SK-N-SH treated with all-trans-retinoic acid at 6 μM for 48 hours (cell line): Measurements from ENCODE around the gene NCF2.

Experiments
- ATAC-seq: fragments of 200-7000 bp; cut with Tn5 transposase; 3 replicates; pipeline ENCODE4 v1.9.1; 2020; ENCODE audit warnings: mild to moderate bottlenecking, moderate library complexity
- ARNTL ChIP-seq: fragments of 450-650 bp; formaldehyde crosslinking; IDR thresholded peaks from 2 replicates; pipeline ENCODE4 v1.5.0; 2020; ENCODE audit warnings: low read depth, mild to moderate bottlenecking, moderate library complexity, borderline replicate concordance
- BACH2 ChIP-seq: fragments of 250-450 bp; sonication (Bioruptor Pico); IDR thresholded peaks from 2 replicates; pipeline ENCODE4 v1.9.0; 2021; ENCODE audit warnings: mild to moderate bottlenecking, borderline replicate concordance
- CSDC2 ChIP-seq: fragments of 250-450 bp; sonication (Bioruptor Pico); IDR thresholded peaks from 2 replicates; pipeline ENCODE4 v1.5.0; 2020; ENCODE audit warnings: mild to moderate bottlenecking, moderate library complexity
- ESRRG ChIP-seq: fragments of 250-450 bp; sonication (Bioruptor Pico); IDR thresholded peaks from 2 replicates; pipeline ENCODE4 v1.6.1; 2021; ENCODE audit warnings: mild to moderate bottlenecking
- GLIS3 ChIP-seq: fragments of 250-450 bp; sonication (Bioruptor Pico); IDR thresholded peaks from 2 replicates; pipeline ENCODE4 v1.5.0; 2020; ENCODE audit warnings: mild to moderate bottlenecking, moderate library complexity
- OSR1 ChIP-seq: fragments of 250-450 bp; sonication (Bioruptor Pico); IDR thresholded peaks from 2 replicates; pipeline ENCODE4 v1.8.0; 2022; ENCODE audit warnings: moderate library complexity, mild to moderate bottlenecking, inconsistent platforms
- PPARA ChIP-seq: fragments of 250-450 bp; sonication (Bioruptor Pico); IDR thresholded peaks from 2 replicates; pipeline ENCODE4 v1.5.0; 2020; ENCODE audit warnings: mild to moderate bottlenecking, borderline replicate concordance
- RARB ChIP-seq: fragments of 250-450 bp; sonication (Bioruptor Pico); IDR thresholded peaks from 2 replicates; pipeline ENCODE4 v1.8.0; 2021; ENCODE audit warnings: mild to moderate bottlenecking, moderate library complexity
- SNAI2 ChIP-seq: fragments of 250-450 bp; sonication (Bioruptor Pico); IDR thresholded peaks from 2 replicates; pipeline ENCODE4 v1.5.0; 2020; ENCODE audit warnings: mild to moderate bottlenecking, moderate library complexity
- TCF4 ChIP-seq: fragments of 250-450 bp; sonication (Bioruptor Pico); IDR thresholded peaks from 2 replicates; pipeline ENCODE4 v1.8.0; 2021; ENCODE audit warnings: mild to moderate bottlenecking, moderate library complexity, borderline replicate concordance
- TOX ChIP-seq: fragments of 250-450 bp; sonication (Bioruptor Pico); IDR thresholded peaks from 2 replicates; pipeline ENCODE4 v1.8.0; 2021; ENCODE audit warnings: mild to moderate bottlenecking, moderate library complexity, borderline replicate concordance
- ZC3H10 ChIP-seq: fragments of 250-450 bp; sonication (Bioruptor Pico); IDR thresholded peaks from 2 replicates; pipeline ENCODE4 v1.5.1; 2021; ENCODE audit warnings: mild to moderate bottlenecking, moderate library complexity
- ZFP30 ChIP-seq: fragments of 450-650 bp; formaldehyde crosslinking; IDR thresholded peaks from 2 replicates; pipeline ENCODE4 v1.5.0; 2022; ENCODE audit warnings: mild to moderate bottlenecking, moderate library complexity
- ZNF565 ChIP-seq: fragments of 450-650 bp; formaldehyde crosslinking; conservative IDR thresholded peaks from 2 replicates; pipeline ENCODE4 v1.5.0; 2020; ENCODE audit warnings: low read depth, mild to moderate bottlenecking, moderate library complexity
- ZNF70 ChIP-seq: fragments of 450-650 bp; formaldehyde crosslinking; IDR thresholded peaks from 2 replicates; pipeline ENCODE4 v1.5.0; 2020; ENCODE audit warnings: mild to moderate bottlenecking, moderate library complexity
- ZNF8 ChIP-seq: fragments of 450-650 bp; formaldehyde crosslinking; IDR thresholded peaks from 2 replicates; pipeline ENCODE4 v1.5.0; 2020; ENCODE audit warnings: mild to moderate bottlenecking, moderate library complexity
- TF ChIP-seq, protein P1 (sequence below): fragments of 250-450 bp; sonication (Bioruptor Pico); IDR thresholded peaks from 2 replicates; pipeline ENCODE4 v1.5.1; 2021; ENCODE audit warnings: mild to moderate bottlenecking, moderate library complexity
- TF ChIP-seq, protein P2 (sequence below): fragments of 250-450 bp; sonication (Bioruptor Pico); IDR thresholded peaks from 2 replicates; pipeline ENCODE4 v1.5.1; 2020; ENCODE audit warnings: low read depth, mild to moderate bottlenecking, moderate library complexity
- TF ChIP-seq, protein P3 (sequence below): fragments of 250-450 bp; sonication (Bioruptor Pico); IDR thresholded peaks from 2 replicates; pipeline ENCODE4 v1.8.0; 2021; ENCODE audit warnings: low read depth, mild to moderate bottlenecking, moderate library complexity, borderline replicate concordance

Gene NCF2

DNA sequence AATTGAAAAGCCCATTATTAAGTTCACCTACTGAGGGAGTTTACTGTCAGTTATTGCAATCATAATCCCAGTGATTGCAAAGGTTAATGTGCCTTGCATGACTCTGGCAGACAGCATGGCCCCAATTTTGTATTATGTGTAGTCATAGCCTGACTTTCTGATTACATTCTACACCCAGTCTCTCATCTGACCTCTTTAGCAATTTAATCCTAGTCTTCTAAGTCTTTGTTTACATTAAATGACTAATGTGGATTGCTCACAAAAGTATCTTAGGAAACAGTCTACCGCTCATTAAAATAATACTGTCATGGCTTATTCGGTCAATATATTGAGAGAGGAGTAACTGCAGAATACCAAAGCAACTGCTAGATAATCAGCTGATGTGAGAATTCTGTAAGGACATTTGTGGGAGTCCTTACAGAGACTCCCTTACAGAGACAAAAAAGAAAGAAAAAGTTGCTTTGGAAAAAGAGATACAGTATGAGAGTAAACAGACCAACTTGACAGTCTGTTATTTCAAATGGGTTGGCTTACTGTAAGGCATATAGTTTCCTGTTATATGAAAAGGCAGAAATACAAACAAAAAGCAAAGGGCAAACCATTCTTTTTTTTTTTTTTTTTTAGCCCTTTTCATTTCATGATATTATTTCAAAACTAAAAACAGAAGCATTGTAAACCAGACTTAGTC, 75.1 kb downstream of the NCF2 start:
- TF ChIP-seq, protein P1, sequence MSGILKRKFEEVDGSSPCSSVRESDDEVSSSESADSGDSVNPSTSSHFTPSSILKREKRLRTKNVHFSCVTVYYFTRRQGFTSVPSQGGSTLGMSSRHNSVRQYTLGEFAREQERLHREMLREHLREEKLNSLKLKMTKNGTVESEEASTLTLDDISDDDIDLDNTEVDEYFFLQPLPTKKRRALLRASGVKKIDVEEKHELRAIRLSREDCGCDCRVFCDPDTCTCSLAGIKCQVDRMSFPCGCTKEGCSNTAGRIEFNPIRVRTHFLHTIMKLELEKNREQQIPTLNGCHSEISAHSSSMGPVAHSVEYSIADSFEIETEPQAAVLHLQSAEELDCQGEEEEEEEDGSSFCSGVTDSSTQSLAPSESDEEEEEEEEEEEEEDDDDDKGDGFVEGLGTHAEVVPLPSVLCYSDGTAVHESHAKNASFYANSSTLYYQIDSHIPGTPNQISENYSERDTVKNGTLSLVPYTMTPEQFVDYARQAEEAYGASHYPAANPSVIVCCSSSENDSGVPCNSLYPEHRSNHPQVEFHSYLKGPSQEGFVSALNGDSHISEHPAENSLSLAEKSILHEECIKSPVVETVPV: no peak
- TF ChIP-seq CSDC2 (CRISPR knock-in tag) (no peak), ESRRG (CRISPR knock-in tag) (no peak), TOX (no peak), ZNF70 (CRISPR knock-in tag) (no peak), SNAI2 (no peak)
- peak; percentile 79 for ATAC-seq

DNA sequence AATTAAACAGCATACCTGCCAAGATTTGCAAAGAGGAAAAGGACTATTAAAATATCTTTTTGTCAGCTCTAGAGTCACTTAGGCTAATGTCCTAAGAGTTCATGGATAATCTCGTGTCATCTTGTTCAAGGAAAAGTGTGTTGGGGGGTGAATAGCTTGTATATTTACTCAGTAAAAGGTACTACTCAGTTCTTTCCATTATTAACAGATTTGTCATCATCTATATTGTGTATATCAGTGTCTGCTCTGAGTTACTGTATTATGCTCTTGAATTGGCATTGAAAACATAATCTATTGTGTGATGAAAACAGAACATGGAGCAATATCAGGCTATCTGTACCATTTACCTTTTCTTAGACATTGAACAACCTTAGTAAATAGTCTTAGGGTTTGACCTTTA, 76.0 kb downstream of the NCF2 start:
- no peak for TF ChIP-seq RARB (CRISPR knock-in tag)
- TF ChIP-seq ESRRG (CRISPR knock-in tag): no peak

DNA sequence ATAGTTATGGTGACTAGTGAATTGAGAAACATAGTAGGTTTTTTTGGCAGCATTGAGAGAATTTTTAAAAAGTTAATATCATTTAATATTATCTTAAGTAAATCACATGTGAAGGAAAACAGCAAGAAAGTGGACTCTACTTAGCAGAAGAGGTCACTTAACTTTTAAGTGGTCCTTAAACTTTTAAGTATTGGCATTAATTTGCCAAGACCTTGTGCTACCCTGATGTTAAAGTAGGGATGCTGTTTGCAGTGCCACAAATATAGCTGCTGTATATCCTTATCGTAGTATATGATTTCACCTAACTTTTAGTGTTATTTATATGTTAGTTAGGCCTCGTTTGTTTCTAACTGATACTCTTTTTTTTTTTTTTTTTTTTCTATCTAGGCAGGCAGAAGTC, 77.8 kb downstream of the NCF2 start:
- no peak for ATAC-seq
- TF ChIP-seq GLIS3 (CRISPR knock-in tag) (no peak), ZC3H10 (CRISPR knock-in tag) (no peak), PPARA (CRISPR knock-in tag) (no peak), ESRRG (CRISPR knock-in tag) (no peak), ARNTL (no peak), RARB (CRISPR knock-in tag) (no peak)
- TF ChIP-seq, protein P2, sequence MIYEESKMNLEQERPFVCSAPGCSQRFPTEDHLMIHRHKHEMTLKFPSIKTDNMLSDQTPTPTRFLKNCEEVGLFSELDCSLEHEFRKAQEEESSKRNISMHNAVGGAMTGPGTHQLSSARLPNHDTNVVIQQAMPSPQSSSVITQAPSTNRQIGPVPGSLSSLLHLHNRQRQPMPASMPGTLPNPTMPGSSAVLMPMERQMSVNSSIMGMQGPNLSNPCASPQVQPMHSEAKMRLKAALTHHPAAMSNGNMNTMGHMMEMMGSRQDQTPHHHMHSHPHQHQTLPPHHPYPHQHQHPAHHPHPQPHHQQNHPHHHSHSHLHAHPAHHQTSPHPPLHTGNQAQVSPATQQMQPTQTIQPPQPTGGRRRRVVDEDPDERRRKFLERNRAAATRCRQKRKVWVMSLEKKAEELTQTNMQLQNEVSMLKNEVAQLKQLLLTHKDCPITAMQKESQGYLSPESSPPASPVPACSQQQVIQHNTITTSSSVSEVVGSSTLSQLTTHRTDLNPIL: no peak
- TF ChIP-seq, protein P1: no peak

More for the DNA sequence above, 76.0 kb downstream of the NCF2 start:
- ATAC-seq: no peak

DNA sequence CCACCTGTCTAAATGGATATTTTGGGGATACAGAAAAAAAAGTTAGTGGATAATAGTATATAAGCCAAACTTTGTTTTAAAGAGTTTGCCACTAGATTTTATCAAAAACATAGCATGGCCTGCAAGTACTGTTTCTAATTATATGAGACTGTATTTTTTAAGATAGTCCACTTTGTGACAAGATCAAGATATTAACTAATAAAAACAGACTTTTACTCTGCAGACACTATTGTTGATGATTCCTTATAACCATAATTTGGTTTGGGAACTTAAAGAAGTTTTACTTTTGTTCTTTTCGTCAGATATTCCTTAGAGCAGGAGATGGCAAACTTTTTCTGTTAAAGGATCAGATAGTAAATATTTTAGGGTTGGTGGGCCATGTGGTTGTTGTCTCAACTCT, 81.6 kb downstream of the NCF2 start:
- TF ChIP-seq, protein P2: no peak
- 0 out of 2 replicates have a peak, but pooled peaks have one; percentile 23 for TF ChIP-seq TOX
- peak; percentile 85 for ATAC-seq

DNA sequence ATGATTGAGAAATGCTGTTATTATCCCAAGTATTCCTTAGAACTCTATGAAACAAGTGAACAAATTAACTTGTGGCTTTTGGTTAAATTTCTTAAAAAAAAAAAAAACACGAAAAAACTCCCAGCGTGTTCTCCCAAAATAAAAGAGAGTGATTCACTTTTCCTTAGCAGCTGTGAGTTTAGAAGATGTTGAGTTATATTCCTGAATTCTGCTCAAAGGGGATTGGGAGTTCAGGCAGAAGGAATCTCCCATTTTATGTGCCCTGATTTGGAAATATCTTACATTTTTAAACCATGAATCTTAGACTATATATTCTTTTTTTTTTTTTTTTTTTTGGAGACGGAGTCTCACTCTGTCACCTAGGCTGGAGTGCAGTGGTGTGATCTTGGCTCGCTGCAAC, 83.7 kb downstream of the NCF2 start:
- TF ChIP-seq, protein P2: no peak
- TF ChIP-seq ZNF565 (CRISPR knock-in tag) (no peak), GLIS3 (CRISPR knock-in tag) (no peak), RARB (CRISPR knock-in tag) (no peak), PPARA (CRISPR knock-in tag) (no peak), TOX (no peak), TCF4 (no peak), ZFP30 (CRISPR knock-in tag) (no peak), OSR1 (no peak), ESRRG (CRISPR knock-in tag) (no peak), SNAI2 (no peak), BACH2 (CRISPR knock-in tag) (no peak), CSDC2 (CRISPR knock-in tag) (no peak), ZNF8 (no peak), ARNTL (no peak)
- TF ChIP-seq, protein P3, sequence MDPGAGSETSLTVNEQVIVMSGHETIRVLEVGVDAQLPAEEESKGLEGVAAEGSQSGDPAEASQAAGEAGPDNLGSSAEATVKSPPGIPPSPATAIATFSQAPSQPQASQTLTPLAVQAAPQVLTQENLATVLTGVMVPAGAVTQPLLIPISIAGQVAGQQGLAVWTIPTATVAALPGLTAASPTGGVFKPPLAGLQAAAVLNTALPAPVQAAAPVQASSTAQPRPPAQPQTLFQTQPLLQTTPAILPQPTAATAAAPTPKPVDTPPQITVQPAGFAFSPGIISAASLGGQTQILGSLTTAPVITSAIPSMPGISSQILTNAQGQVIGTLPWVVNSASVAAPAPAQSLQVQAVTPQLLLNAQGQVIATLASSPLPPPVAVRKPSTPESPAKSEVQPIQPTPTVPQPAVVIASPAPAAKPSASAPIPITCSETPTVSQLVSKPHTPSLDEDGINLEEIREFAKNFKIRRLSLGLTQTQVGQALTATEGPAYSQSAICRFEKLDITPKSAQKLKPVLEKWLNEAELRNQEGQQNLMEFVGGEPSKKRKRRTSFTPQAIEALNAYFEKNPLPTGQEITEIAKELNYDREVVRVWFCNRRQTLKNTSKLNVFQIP (CRISPR knock-in tag): no peak
- TF ChIP-seq, protein P1: no peak
- TF ChIP-seq, all 23 proteins: peak for 0
- ATAC-seq: no peak
